IMR-90 (cell line): Measurements from ENCODE around the gene MYO7B. TPM values are rescaled to one million over a fixed set of nuclear protein-coding genes. Genes with fewer than 3 reads are reported as not detected.
A peak's percentile ranks its signal among the peaks of the same experiment; 100 is the strongest.

Experiments
- ATAC-seq: fragments of 200-7000 bp; cut with Tn5 transposase; 2 replicates; pipeline ENCODE4 v1.9.1; 2020; ENCODE audit warnings: low read depth, mild to moderate bottlenecking, moderate library complexity
- BruUV-seq: library from RNA; stranded (reverse); fragments of 400-500 nt; replicated peaks from 2 replicates; lab custom pipeline; 2021; lab: Mats Ljungman, UMichigan
- CTCF ChIA-PET: fragments of 300-600 bp; formaldehyde crosslinking; extraction: SDS; loops from one replicate; lab custom pipeline; 2021; ENCODE audit warnings: antibody characterized with exemption; lab: Yijun Ruan, JAX
- POLR2A ChIA-PET: fragments of 300-600 bp; sonication (Branson Sonifier 250); formaldehyde crosslinking; loops from one replicate; lab custom pipeline; 2022; ENCODE audit warnings: antibody characterized with exemption; ENCODE audit not compliant: unreplicated experiment; lab: Charles Lee
- DNase-seq: peaks from one replicate; pipeline ENCODE4 v3.0.0; 2013
- H2AFZ ChIP-seq: replicated peaks from 2 replicates; pipeline ENCODE3; 2013; ENCODE audit warnings: low read length, mild to moderate bottlenecking; ENCODE audit not compliant: poor library complexity
- H2AK5ac ChIP-seq: 2 replicates; pipeline ENCODE4 v1.6.1; 2013; ENCODE audit warnings: low read depth, low read length, inconsistent platforms
- H2AK9ac ChIP-seq: replicated peaks from 2 replicates; pipeline ENCODE3; 2013; ENCODE audit warnings: mild to moderate bottlenecking, low read depth, low read length, moderate library complexity; ENCODE audit not compliant: poor library complexity
- H2BK120ac ChIP-seq: 2 replicates; pipeline ENCODE4 v1.6.1; 2013; ENCODE audit warnings: low read depth, low read length, inconsistent platforms
- H2BK15ac ChIP-seq: 3 replicates; pipeline ENCODE4 v1.6.1; 2013; ENCODE audit warnings: low read depth, low read length, inconsistent platforms
- H2BK20ac ChIP-seq: 2 replicates; pipeline ENCODE4 v1.6.1; 2013; ENCODE audit warnings: low read depth, mild to moderate bottlenecking, inconsistent platforms, low read length, moderate library complexity
- H2BK5ac ChIP-seq: 2 replicates; pipeline ENCODE4 v1.6.1; 2013; ENCODE audit warnings: mild to moderate bottlenecking, low read depth, low read length, inconsistent platforms; ENCODE audit not compliant: poor library complexity, severe bottlenecking
- H3K14ac ChIP-seq: replicated peaks from 2 replicates; pipeline ENCODE4 v1.6.1; 2013; ENCODE audit warnings: low read depth, low read length, inconsistent platforms
- H3K18ac ChIP-seq: 2 replicates; pipeline ENCODE4 v1.6.1; 2013; ENCODE audit warnings: low read depth, low read length, control low read depth
- H3K23ac ChIP-seq: 2 replicates; pipeline ENCODE4 v1.6.1; 2013; ENCODE audit warnings: low read depth, low read length, inconsistent platforms
- H3K27ac ChIP-seq: 2 replicates; pipeline ENCODE4 v1.5.1; 2013; ENCODE audit warnings: mild to moderate bottlenecking, control low read depth, low read length; ENCODE audit not compliant: insufficient read depth
- H3K27me3 ChIP-seq: 2 replicates; pipeline ENCODE4 v1.6.1; 2013; ENCODE audit warnings: low read length; ENCODE audit not compliant: control insufficient read depth, insufficient read depth
- H3K36me3 ChIP-seq: 2 replicates; pipeline ENCODE4 v1.6.1; 2013; ENCODE audit warnings: low read length, mixed read lengths; ENCODE audit not compliant: control insufficient read depth, insufficient read depth
- H3K4ac ChIP-seq: 2 replicates; pipeline ENCODE4 v1.6.1; 2013; ENCODE audit warnings: low read depth, low read length, inconsistent platforms
- H3K4me1 ChIP-seq: 2 replicates; pipeline ENCODE4 v1.6.1; 2013; ENCODE audit warnings: low read length, mixed read lengths; ENCODE audit not compliant: control insufficient read depth, insufficient read depth
- H3K4me2 ChIP-seq: 2 replicates; pipeline ENCODE4 v1.6.1; 2013; ENCODE audit warnings: low read depth, mild to moderate bottlenecking, control low read depth, low read length, moderate library complexity
- H3K4me3 ChIP-seq: 2 replicates; pipeline ENCODE4 v1.5.1; 2013; ENCODE audit warnings: low read depth, mild to moderate bottlenecking, control low read depth, low read length, moderate library complexity; ENCODE audit not compliant: insufficient read depth
- H3K56ac ChIP-seq: 2 replicates; pipeline ENCODE4 v1.6.1; 2013; ENCODE audit warnings: low read length, inconsistent platforms; ENCODE audit not compliant: insufficient read depth; ENCODE audit errors: extremely low read depth
- H3K79me1 ChIP-seq, 2 experiments: 2 replicates each; pipeline ENCODE4 v1.6.1; 2013; ENCODE audit warnings: low read length in 2 of 2, inconsistent platforms in 1 of 2, low read depth in 1 of 2
- H3K9ac ChIP-seq: 2 replicates; pipeline ENCODE4 v1.6.1; 2013; ENCODE audit warnings: low read depth, low read length, control low read depth
- H3K9me1 ChIP-seq: 2 replicates; pipeline ENCODE4 v1.6.1; 2013; ENCODE audit warnings: low read length, inconsistent platforms; ENCODE audit not compliant: insufficient read depth
- H3K9me3 ChIP-seq: 2 replicates; pipeline ENCODE4 v1.6.1; 2013; ENCODE audit warnings: low read length; ENCODE audit not compliant: control insufficient read depth, insufficient read depth
- H4K20me1 ChIP-seq: 2 replicates; pipeline ENCODE4 v1.6.1; 2013; ENCODE audit warnings: low read length, inconsistent platforms; ENCODE audit not compliant: insufficient read depth
- H4K5ac ChIP-seq: 2 replicates; pipeline ENCODE4 v1.6.1; 2013; ENCODE audit warnings: mild to moderate bottlenecking, low read depth, low read length, control low read depth
- H4K8ac ChIP-seq, 2 experiments: 2 replicates each; pipeline ENCODE4 v1.6.1; 2013; ENCODE audit warnings: low read depth in 2 of 2, low read length in 2 of 2, control low read depth in 1 of 2, inconsistent platforms in 1 of 2
- H4K91ac ChIP-seq: 2 replicates; pipeline ENCODE4 v1.6.1; 2013; ENCODE audit warnings: low read depth, low read length, inconsistent platforms; ENCODE audit not compliant: insufficient read depth
- BHLHE40 ChIP-seq: fragments of 150-350 bp; IDR thresholded peaks from 2 replicates; pipeline ENCODE4 v1.6.1; 2016; ENCODE audit warnings: mild to moderate bottlenecking, low read depth, low read length
- CEBPB ChIP-seq: IDR thresholded peaks from 2 replicates; pipeline ENCODE4 v1.6.1; 2012; ENCODE audit warnings: low read depth, low read length, improper control_type of control experiment
- CHD1 ChIP-seq: IDR thresholded peaks from 2 replicates; pipeline ENCODE4 v1.6.1; 2012; ENCODE audit warnings: low read depth, low read length, improper control_type of control experiment
- FOS ChIP-seq: fragments of 150-350 bp; IDR thresholded peaks from 2 replicates; pipeline ENCODE4 v1.6.1; 2016; ENCODE audit warnings: low read depth, low read length
- MAFK ChIP-seq: IDR thresholded peaks from 2 replicates; pipeline ENCODE4 v1.6.1; 2012; ENCODE audit warnings: low read depth, low read length, improper control_type of control experiment
- MAZ ChIP-seq: IDR thresholded peaks from 2 replicates; pipeline ENCODE4 v1.6.1; 2012; ENCODE audit warnings: low read depth, mild to moderate bottlenecking, low read length, improper control_type of control experiment, moderate library complexity, borderline replicate concordance
- MXI1 ChIP-seq: IDR thresholded peaks from 2 replicates; pipeline ENCODE4 v1.6.1; 2012; ENCODE audit warnings: low read depth, mild to moderate bottlenecking, low read length, moderate library complexity, borderline replicate concordance
- NFE2L2 ChIP-seq: fragments of 150-350 bp; IDR thresholded peaks from 2 replicates; pipeline ENCODE4 v1.6.1; 2016; ENCODE audit warnings: low read depth, mild to moderate bottlenecking, low read length
- POLR2A ChIP-seq: IDR thresholded peaks from 2 replicates; pipeline ENCODE4 v1.6.1; 2012; ENCODE audit warnings: mild to moderate bottlenecking, low read depth, low read length
- RAD21 ChIP-seq: IDR thresholded peaks from 2 replicates; pipeline ENCODE4 v1.6.1; 2012; ENCODE audit warnings: low read length, improper control_type of control experiment
- RCOR1 ChIP-seq: IDR thresholded peaks from 2 replicates; pipeline ENCODE4 v1.6.1; 2012; ENCODE audit warnings: mild to moderate bottlenecking, low read length, improper control_type of control experiment; ENCODE audit not compliant: insufficient replicate concordance
- RFX5 ChIP-seq: IDR thresholded peaks from 2 replicates; pipeline ENCODE4 v1.8.0; 2012; ENCODE audit warnings: low read depth, mild to moderate bottlenecking, low read length, moderate library complexity
- SMC3 ChIP-seq: fragments of 150-350 bp; IDR thresholded peaks from 2 replicates; pipeline ENCODE4 v1.6.1; 2016; ENCODE audit warnings: low read depth, mild to moderate bottlenecking, antibody characterized with exemption, low read length, moderate library complexity
- USF2 ChIP-seq: fragments of 150-350 bp; IDR thresholded peaks from 2 replicates; pipeline ENCODE4 v1.6.1; 2017; ENCODE audit warnings: mild to moderate bottlenecking, antibody characterized with exemption, low read length, low read depth
- WGBS, 2 experiments: methylation state at CpG; one replicate each; pipeline versions ENCODE4 v1.1.5 to v1.1.7; 2013; ENCODE audit warnings: missing lambda C conversion rate in 2 of 2; ENCODE audit not compliant: insufficient read length in 1 of 2; ENCODE audit errors: extremely low coverage in 2 of 2; 5-methylcytosine and 5-hydroxymethylcytosine counted together
- dilution Hi-C: fragments of 300-500 bp; cut with HindIII; formaldehyde crosslinking; loops from one replicate; pipeline ENCODE4 v1.14.3; 2018; ENCODE audit warnings: low sequenced_read_pairs; ENCODE audit not compliant: unreplicated experiment
- in situ Hi-C: fragments of 300-500 bp; cut with MboI; formaldehyde crosslinking; loops from 3 replicates; pipeline ENCODE4 v1.14.3; 2019; ENCODE audit warnings: low sequenced_read_pairs, inconsistent platforms, mixed read lengths
- intact Hi-C: fragments of 100-400 bp; cut with micrococcal nuclease; formaldehyde crosslinking; loops from 2 replicates; pipeline ENCODE4 v1.10.0; 2022
- polyA plus RNA-seq, 3 experiments: library from polyadenylated mRNA; depleted of rRNA; stranded (reverse); fragments of >200 nt; gene quantifications; 2 replicates each; pipeline ENCODE4 v1.2.3, GENCODE V29; 2012; ENCODE audit warnings: low replicate concordance in 1 of 3
- total RNA-seq: library from RNA; depleted of rRNA; stranded (reverse); fragments of >200 nt; gene quantifications from 2 replicates; pipeline ENCODE4 v1.2.3, GENCODE V29; 2012
- TF ChIP-seq, protein P1 (sequence below): conservative IDR thresholded peaks from 2 replicates; pipeline ENCODE4 v1.5.1; 2012; ENCODE audit warnings: mild to moderate bottlenecking, low read depth, low read length, improper control_type of control experiment
- TF ChIP-seq, protein P2 (sequence below): fragments of 150-350 bp; IDR thresholded peaks from 2 replicates; pipeline ENCODE4 v1.6.1; 2016; ENCODE audit warnings: low read depth, mild to moderate bottlenecking, low read length, moderate library complexity, borderline replicate concordance

MYO7B gene
- total and polyA plus RNA-seq, 2 of the 4 experiments (the other 2 are of a cell fraction) = 0.18 to 0.46 TPM

- no peak for DNase-seq
- no peak for TF ChIP-seq RFX5
- no peak for TF ChIP-seq RCOR1
- no peak for TF ChIP-seq FOS
- TF ChIP-seq SMC3 = no peak
- TF ChIP-seq MAFK = no peak
- no peak for TF ChIP-seq BHLHE40
- no peak for TF ChIP-seq CHD1
- TF ChIP-seq CEBPB = no peak
- no peak for TF ChIP-seq USF2
- TF ChIP-seq, protein P1, sequence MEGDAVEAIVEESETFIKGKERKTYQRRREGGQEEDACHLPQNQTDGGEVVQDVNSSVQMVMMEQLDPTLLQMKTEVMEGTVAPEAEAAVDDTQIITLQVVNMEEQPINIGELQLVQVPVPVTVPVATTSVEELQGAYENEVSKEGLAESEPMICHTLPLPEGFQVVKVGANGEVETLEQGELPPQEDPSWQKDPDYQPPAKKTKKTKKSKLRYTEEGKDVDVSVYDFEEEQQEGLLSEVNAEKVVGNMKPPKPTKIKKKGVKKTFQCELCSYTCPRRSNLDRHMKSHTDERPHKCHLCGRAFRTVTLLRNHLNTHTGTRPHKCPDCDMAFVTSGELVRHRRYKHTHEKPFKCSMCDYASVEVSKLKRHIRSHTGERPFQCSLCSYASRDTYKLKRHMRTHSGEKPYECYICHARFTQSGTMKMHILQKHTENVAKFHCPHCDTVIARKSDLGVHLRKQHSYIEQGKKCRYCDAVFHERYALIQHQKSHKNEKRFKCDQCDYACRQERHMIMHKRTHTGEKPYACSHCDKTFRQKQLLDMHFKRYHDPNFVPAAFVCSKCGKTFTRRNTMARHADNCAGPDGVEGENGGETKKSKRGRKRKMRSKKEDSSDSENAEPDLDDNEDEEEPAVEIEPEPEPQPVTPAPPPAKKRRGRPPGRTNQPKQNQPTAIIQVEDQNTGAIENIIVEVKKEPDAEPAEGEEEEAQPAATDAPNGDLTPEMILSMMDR = no peak
- no peak for TF ChIP-seq POLR2A
- TF ChIP-seq MAZ = no peak
- no peak for TF ChIP-seq RAD21
- no peak for TF ChIP-seq NFE2L2
- no peak for TF ChIP-seq MXI1
- TF ChIP-seq, protein P2, sequence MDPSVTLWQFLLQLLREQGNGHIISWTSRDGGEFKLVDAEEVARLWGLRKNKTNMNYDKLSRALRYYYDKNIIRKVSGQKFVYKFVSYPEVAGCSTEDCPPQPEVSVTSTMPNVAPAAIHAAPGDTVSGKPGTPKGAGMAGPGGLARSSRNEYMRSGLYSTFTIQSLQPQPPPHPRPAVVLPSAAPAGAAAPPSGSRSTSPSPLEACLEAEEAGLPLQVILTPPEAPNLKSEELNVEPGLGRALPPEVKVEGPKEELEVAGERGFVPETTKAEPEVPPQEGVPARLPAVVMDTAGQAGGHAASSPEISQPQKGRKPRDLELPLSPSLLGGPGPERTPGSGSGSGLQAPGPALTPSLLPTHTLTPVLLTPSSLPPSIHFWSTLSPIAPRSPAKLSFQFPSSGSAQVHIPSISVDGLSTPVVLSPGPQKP = no peak
- no peaks in the 10 kb centered on the region for H3K79me1 ChIP-seq
- ATAC-seq = no peak
- no peak overlapping the region for H2AK5ac ChIP-seq
- H3K4ac ChIP-seq = no peak overlapping the region
- H2BK15ac ChIP-seq = no peak overlapping the region
- H2BK5ac ChIP-seq = no peak overlapping the region
- H3K27me3 ChIP-seq = peaks cover 17% of the 10 kb centered on the region
- BruUV-seq = no TSS peak
- no peaks in the 10 kb centered on the region for H3K36me3 ChIP-seq
- no peak overlapping the region for H3K18ac ChIP-seq
- H3K4me3 ChIP-seq = no peak overlapping the region
- H4K8ac ChIP-seq = no peak overlapping the region
- intact Hi-C loops (no loop called here), dilution Hi-C loops (no loop called here), in situ Hi-C loops (no loop called here)
- H2BK20ac ChIP-seq = no peak overlapping the region
- H2AFZ ChIP-seq = peak overlapping the region; percentile 5
- no peak overlapping the region for H3K4me2 ChIP-seq
- no peak overlapping the region for H4K5ac ChIP-seq
- H3K27ac ChIP-seq = no peak overlapping the region
- CTCF ChIA-PET = no interaction called here
- no peaks in the 10 kb centered on the region for H3K4me1 ChIP-seq
- POLR2A ChIA-PET = no interaction called here
- H2BK120ac ChIP-seq = no peak overlapping the region
- H4K91ac ChIP-seq = no peak overlapping the region
- H3K9me1 ChIP-seq = no peaks in the 10 kb centered on the region
- no peak overlapping the region for H3K23ac ChIP-seq
- no peaks in the 10 kb centered on the region for H3K9me3 ChIP-seq
- 57% methylated on average over 1 of the region's 5 CpGs; no CpG with 5 or more reads in 1 of the 2 experiments for whole genome bisulfite sequencing, 2 experiments
- no peak overlapping the region for H3K56ac ChIP-seq
- no peaks in the 10 kb centered on the region for H4K20me1 ChIP-seq
- no peak overlapping the region for H3K9ac ChIP-seq
- no peak overlapping the region for H3K14ac ChIP-seq
- H2AK9ac ChIP-seq = peak overlapping the region; percentile 78
These were observed 52.8 kb downstream of the MYO7B start for GRCh38 chr2:127588241-127588640.
